ENCODE data around the gene SPDYE3.
"Not testable (repeated sequence)": the region's sequence is repeated elsewhere in the genome, so short reads cannot be mapped to it uniquely, and the experiment has no call there.

The SPDYE3 gene

DNA sequence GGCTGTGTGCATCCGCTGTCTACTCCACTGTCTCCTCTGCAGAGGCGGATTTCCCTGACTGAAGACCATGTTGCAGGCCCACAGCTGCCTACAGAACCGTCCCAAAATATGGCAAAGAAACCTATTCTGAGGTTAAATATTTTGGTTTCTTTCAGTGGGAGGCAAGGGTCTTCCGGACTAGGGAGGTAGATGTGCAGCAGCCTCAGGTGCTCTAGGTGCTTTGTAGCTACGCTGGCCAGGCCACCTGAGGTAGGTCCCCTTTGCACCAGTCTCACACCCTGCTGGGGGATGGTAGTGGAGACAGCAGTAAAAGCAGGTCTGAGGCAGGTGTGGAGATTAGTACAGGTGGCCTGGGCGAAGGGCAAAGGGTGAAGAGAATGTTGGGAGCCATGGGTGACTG is 42.3 kb downstream of the SPDYE3 start:
- DNase-seq (ENCODE audit: low read depth): no peak

DNA sequence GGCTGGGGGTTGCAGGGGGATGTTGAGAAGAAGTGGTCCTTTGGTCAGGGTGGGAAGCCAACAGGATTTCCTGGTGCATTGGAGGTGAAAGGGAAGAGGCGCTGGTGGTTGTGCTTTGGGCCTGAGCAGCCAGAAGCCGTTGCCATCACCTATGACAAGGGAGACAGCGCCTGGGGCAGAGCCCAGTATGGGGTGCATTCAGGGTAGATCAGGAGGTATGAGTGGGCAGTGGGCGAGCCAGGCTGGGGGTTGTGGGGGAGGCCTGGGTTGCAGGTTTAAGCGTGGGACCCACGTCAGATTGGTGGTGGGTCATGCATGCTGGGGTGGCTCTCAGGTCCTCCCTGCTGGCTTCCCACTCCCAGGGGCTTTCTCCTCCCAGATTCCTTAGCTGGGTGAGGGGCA is 44.2 kb downstream of the SPDYE3 start:
- DNase-seq (ENCODE audit: low read depth): no peak

DNA sequence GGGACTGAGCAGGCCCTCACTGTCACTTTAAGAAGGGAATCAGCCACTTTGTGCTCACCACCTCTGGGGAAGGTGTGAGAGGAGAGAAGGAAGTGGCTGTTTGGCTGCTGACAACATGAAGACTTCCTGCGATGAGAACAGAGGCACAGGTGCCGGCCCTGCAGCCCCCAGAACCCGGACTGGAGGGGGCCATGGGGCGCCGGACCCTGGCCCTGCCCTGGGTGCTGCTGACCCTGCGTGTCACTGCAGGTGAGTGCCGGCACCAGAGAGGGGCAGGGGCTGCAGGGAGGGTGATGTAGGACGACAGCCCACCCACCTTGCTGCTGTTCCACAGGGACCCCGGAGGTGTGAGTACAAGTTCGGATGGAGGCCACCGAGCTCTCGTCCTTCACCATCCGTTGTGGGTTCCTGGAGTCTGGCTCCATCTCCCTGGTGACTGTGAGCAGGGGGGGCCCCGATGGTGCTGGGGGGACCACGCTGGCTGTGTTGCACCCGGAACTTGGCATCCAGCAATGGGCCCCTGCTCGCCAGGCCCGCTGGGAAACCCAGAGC is 44.8 kb downstream of the SPDYE3 start:
- not testable (repeated sequence) for DNase-seq (ENCODE audit: low read depth)

DNA sequence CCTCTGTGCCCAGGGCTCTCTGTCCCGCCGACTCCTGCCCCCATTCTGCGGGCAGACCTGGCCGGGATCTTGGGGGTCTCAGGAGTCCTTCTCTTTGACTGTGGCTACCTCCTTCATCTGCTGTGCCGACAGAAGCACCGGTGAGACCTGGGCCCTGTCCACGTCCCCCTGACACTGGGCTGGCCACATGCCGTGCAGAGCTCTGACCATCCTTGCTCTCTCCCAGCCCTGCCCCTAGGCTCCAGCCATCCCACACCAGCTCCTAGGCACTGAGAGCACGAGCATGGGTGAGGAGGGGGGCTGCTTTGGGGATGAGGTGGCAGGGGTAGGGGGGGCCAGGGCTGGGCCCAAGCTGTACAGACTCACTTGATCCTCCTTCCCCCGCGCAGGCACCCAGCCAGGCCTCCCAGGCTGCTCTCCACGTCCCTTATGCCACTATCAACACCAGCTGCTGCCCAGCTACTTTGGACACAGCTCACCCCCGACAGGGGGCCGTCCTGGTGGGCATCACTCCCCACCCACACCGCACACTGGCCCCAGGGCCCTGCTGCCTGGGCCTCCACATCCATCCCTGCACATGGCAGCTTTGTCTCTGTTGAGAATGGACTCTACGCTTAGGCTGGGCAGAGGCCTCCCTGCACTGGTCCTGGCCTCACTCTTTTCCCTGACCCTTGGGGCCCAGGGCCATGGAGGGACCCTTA is 45.6 kb downstream of the SPDYE3 start:
- no peak for DNase-seq (ENCODE audit: low read depth)

DNA sequence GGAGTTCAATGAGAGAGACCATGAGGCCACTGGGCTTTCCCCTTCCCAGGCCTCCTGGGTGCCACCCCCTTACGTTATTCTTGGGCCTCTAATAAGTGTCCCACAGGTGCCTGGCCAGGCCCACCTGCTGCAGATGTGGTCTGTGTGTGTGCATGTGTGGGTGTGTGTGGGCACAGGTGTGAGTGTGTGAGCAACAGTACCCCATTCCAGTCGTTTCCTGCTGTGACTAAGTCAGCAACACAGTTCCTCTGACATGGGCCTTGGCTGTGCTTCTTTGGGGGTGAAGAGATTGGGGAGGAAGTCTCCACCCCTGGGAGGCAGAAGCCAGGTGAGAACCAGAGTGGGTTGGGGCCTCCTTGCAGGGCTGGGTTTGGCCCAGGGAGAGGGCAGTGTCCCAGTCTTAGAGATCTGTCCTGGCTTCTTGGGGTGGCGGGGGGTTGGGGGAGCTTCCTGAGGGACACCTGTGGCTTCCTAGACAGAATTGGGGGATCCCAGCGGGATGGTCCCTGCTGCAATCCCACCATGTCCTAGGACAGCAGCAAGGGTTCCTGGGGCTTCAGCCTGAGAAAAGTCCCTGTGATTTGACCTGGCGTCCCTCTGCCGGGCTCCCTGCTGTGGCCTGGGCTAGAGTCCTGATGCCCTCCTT is 46.3 kb downstream of the SPDYE3 start:
- no peak for DNase-seq (ENCODE audit: low read depth)

DNA sequence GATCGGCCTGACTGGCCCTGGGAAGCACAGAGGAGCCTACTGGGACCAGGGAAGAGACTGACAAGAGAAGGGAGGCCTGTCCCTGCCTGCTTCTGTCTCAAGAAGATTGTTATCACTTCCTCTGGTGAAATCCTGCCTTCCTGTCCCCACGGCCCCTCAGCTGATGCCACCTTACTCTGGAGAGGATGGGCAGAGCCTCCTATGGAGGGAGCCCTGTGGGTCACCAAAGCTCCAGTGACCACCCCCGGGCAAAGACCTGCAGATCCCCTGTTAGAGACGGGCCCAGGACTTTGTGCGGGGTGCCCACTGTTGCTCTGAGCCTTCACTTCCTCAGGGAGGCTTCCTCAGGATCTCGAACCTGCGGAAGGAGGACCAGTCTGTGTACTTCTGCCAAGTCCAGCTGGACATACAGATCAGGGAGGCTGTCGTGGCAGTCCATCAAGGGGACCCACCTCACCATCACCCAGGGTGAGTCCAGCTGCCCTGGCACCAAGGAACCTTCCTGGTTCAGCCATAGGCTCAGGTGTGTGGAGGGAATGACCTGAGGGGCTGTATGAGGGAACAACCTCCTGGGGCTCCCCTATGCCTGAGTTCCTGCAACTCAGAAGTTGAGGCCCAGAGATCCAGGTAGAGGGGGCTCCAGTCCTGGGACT is 49.0 kb downstream of the SPDYE3 start:
- no peak for DNase-seq (ENCODE audit: low read depth)

DNA sequence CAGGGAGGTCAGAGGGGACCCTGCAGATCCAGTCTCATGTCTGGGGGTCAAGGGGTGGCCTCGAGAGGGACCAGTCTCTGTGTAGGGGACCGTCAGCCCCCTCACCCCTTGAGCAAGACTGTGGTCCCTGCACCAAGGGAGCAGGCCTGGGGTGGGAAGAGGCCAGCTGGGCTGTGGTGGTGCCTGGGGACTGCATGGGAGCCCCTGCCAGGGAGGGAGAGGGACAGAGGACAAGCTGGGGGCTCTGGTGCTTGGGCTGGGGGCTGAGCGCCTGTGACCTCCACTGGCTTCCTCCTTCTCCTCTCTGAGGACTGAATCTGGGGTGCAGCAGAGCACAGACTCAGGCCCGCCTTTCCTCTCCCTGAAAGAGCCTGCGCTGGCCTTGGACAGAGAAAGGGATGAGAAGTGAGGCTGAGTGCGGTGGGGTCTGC is 49.6 kb downstream of the SPDYE3 start:
- no peak for DNase-seq (ENCODE audit: low read depth)

DNA sequence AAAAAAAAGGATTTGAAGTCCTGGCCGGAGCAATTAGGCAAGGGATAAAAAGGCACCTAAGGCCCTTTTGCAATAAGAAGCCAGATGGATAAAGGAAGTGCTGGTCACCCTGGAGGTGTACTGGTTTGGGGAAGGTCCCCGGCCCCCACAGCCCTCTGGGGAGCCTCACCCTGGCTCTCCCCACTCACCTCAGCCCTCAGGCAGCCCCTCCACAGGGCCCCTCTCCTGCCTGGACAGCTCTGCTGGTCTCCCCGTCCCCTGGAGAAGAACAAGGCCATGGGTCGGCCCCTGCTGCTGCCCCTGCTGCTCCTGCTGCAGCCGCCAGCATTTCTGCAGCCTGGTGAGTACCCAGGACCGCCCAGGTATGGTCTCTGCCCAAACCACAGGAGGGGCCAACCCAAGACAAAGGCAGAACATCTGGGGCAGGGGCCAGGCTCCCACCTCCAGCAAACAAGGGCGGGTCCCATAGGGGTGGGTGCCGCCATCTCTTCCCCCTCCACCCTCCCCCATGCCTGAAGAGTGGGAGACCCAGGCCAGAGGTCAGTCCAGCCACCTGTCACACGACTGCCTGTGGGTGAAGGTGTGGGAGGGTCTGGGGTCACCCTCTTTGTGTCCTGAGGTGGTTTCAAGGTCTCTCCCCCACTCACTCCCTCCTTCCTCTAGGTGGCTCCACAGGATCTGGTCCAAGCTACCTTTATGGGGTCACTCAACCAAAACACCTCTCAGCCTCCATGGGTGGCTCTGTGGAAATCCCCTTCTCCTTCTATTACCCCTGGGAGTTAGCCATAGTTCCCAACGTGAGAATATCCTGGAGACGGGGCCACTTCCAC is 50.7 kb downstream of the SPDYE3 start, which contains the start of gene PILRB:
Gene PILRB (plus strand): TSS at position 91 of the 830 bp plus-strand sequence. CDS start 186 bp downstream, at position 277.
- no peak for DNase-seq (ENCODE audit: low read depth)

DNA sequence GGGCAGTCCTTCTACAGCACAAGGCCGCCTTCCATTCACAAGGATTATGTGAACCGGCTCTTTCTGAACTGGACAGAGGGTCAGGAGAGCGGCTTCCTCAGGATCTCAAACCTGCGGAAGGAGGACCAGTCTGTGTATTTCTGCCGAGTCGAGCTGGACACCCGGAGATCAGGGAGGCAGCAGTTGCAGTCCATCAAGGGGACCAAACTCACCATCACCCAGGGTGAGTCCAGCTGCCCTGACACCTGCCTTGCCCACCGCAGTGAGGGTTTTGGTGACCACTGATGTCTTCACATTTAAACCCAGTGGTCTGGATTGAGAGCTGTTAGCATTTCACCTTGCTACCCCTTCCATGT is 51.3 kb downstream of the SPDYE3 start:
- DNase-seq (ENCODE audit: low read depth): no peak

DNA sequence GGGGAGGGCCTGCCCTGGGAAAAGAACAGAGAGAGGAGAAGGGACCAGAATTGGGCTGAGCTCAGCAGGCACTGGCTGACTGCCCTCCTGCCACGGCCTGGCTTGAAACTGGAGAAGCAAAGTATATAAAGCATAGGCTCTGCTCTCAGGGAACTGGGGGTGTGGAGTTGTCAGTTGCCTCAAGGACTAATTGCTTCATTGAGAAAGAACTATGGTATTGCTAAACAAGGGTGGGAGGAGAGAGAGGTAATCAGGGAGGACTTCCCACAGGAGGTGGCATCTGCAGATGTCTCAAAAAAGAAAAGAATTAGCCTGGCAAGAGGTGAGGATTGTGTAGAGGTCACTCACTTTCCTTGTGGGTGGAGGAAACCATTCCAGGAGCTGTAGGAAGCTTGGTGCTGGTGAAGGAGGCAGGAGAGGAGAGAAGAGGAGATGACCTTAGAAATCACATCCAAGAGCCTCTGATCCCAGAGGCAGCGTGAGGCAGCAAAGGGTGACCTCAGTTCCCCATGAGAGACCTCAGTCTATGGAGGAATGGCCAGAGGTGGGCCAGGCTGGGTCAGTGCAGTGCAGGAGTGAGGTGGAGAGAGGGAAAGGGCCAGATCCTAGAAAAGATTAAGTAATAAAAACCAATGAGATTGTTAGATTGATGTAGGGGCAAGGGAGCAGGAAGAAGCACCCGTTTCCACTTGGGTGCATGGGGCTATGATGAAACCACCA is 52.8 kb downstream of the SPDYE3 start:
- no peak for DNase-seq (ENCODE audit: low read depth)

DNA sequence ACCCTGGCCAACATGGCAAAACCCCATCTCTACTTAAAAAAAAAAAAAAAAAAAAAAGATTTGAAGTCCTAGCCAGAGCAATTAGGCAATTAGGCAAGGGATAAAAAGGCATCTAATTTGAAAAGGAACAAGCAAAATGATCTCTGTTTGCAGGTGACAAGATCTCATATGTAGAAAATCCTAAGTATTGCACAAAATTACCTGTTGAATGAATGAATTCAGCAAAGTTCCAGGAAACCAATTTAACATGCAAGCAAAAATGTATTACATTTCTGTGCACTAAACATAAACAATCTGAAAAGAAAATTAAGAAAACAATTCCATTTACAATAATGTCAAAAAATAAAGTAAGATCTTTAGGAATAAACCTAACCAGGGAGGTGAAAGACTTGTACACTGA is 55.6 kb downstream of the SPDYE3 start:
- DNase-seq (ENCODE audit: low read depth): no peak

DNA sequence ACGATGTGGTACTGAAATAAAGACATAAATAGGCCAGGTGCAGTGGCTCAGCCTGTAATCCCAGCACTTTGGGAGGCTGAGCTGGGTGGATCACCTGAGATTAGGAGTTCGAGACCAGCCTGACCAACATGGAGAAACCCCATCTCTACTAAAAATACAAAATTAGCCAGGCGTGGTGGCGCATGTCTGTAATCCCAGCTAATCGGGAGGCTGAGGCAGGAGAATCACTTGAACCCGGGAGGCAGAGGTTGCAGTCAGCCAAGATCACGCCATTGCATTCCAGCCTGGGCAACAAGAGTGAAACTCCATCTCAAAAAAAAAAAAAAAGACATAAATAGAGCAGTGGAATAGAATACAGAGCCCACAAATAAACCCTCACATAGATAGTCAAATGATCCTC is 56.3 kb downstream of the SPDYE3 start:
- not testable (repeated sequence) for DNase-seq (ENCODE audit: low read depth)

DNA sequence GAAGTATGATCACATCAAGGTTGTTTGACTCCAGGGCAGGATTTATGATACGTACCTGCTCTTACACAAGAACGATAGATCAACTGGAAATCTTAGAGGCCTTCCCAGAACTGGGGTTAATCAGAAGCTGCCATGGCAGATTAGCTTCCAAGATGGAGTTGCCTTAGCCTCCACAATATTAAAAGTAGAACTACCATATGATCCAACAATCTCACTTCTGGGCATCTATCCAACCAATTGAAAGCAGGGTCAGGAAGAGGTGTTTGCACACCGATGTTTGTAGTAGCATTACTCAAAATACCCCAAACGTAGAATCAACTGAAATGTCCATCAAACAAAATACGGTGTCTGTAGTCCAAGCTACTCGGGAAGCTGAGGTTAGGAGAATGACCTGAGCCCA is 57.0 kb downstream of the SPDYE3 start:
- DNase-seq (ENCODE audit: low read depth): no peak

DNA sequence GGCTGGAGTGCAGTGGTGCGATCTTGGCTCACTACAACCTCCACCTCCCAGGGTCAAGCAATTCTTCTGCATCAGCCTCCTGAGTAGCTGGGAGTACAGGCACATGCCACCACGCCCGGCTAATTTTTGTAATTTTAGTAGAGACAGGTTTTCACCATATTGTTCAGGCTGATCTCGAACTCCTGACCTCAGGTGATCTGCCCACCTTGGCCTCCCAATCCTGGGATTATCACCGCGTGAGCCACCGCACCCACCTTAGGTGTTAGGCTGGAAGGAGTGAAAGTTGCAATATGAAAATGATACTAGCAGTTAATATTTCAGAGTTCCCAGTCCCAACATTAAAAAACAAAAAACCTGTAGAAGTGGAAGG is 58.5 kb downstream of the SPDYE3 start:
- DNase-seq (ENCODE audit: low read depth): not testable (repeated sequence)

DNA sequence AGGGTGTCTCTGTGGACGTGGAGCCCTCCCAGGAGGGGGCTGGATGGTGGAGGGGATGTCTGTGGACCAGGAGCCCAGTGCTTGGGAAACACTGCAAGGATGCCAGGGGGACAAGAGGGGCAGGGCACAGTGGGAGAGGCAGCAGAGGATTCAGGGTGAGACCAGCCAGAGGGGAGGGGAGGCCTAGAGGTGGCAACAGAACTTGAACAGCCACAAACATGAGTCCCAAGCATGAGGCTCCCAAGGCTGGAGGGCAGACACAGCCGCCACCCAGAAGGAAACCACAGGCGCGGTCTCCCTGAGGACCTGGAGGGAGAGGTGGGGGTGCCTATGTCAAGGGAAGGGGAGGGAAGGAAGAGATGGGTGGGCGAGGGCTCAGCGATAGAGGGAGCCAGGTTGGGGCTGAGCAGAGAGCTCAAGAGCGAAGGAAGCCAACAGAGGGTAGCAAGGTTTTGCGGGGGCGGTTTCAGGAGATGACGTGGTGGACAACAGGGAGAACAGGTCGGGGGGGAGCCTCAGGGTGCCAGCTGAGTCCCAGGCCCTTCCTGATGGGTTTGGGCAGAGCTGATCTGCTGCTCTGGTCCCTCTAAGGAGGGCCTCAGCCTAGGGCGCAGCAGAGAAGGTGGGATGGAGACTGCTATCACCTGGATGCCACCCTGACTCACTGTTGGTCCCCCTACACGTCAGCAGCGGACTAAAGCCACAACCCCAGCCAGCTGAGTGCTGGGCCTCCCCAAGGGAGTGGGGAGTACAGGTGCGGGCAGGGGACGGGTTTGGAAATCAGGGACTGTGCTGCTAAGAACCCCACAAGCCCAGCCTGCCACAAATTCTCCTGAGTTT is 59.1 kb downstream of the SPDYE3 start:
- no peak for DNase-seq (ENCODE audit: low read depth)

DNA sequence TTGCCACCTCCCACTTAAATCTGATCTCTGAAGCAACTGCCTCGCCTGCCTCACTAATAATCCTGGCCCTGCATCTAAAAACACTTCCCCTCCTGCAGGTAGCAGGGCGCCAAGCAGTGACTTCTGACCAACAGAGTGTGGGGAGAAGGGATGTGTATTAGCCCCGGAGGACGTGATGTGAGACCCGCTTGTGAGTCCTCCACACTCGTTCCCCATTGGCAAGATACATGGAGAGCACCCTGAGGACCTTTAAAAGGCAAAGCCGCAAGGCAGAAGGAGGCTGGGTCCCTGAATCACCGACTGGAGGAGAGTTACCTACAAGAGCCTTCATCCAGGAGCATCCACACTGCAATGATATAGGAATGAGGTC is 59.7 kb downstream of the SPDYE3 start:
- DNase-seq (ENCODE audit: low read depth): no peak

DNA sequence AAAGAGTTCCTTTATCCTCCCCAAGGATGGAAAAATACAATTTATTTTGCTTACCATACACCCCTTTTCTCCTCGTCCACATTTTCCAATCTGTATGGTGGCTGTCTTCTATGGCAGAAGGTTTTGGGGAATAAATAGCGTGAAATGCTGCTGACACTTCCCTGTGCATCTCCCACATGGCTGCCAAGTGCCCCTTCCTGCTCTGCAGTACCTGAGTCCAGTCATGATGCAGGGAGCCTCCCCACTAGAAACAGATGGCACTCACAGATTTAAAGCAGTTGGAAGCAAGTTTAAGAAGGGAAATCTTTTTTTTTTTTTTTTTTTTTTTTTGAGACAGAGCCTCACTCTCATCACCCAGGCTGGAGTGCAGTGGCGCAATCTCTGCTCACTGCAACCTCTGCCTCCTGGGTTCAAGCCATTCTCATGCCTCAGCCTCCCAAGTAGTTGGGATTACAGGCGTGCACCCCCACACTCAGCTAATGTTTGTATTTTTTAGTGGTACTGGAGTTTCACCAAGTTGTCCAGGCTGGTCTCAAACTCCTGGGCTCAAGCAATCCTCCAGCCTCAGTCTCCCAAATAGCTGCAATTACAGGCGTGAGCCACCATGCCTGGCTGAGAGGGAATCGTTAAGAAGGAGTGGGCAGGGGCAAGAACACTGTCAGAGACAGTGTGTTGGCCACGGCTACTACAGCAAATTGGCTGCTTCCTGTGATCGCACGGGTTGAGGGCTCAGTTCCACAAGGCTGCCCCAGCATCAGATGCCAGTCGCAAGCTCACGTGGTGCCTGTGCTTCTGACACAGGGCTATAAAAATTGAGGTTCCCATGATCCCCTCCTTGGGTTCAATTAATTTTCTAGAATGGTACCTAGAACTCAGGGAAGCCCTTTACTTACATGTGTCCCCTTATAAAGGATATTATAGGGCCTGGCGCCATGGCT is 60.4 kb downstream of the SPDYE3 start:
- no peak for DNase-seq (ENCODE audit: low read depth)

DNA sequence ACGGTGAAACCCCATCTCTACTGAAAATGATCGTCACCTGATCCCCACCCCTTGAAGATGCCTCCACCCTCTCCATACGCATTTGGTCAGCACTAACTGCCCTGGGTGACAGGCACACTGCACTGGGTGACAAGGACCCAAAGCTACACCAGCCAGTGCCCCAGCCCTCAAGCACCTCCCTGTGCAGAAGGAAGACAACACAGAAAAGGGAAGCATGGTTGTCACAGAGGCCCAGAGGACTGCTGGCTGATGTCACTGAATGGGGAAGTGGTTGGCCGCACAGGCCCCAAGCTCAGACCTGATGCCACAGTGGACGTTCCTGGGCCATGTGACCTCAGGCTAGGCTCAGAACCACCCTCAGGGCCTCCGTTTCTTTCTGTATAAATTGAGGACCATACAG is 61.6 kb downstream of the SPDYE3 start:
- DNase-seq (ENCODE audit: low read depth): no peak

DNA sequence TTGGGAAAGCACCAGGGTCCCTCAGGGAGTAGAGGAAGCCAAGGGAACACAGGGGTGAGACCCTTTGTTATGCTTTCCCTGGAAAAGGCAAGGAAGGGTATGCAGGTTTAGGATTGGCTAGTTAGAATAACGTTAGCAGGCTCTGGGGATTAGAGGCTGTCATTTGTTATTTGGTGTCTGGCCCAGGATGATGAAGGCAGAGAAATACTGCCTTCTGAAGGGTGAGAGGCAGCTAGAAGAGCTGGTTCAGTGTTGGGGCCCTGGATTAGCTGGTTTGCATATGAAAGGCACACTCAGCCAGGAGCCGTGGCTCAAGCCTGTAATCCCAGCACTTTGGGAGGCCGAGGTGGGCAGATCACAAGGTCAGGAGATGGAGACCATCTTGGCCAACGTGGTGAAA is 62.8 kb downstream of the SPDYE3 start:
- no peak for DNase-seq (ENCODE audit: low read depth)

DNA sequence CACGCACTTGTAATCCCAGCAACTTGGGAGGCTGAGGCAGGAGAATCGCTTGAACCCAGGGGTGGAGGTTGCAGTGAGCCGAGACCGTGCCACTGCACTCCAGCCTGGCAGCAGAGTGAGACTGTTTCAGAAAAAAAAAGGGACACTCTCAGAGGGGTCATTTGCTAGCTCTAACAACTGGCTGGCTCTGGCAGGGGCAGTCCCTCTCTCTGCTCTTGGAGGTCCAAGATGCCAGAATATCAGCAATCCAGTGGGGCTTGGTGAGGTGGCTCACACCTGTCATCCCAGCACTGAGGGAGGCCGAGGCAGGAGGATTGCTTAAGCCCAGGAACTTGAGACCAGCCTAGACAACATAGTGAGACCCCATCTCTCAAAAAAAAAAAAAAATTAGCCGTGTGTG is 63.2 kb downstream of the SPDYE3 start:
- no peak for DNase-seq (ENCODE audit: low read depth)
